GM23338 (cell line): ENCODE data around the gene ARID1B. TPM values are rescaled to one million over a fixed set of nuclear protein-coding genes. Genes with fewer than 3 reads are reported as not detected.

Source experiments
- ATAC-seq: fragments of 200-7000 bp; cut with Tn5 transposase; 3 replicates; pipeline ENCODE4 v1.9.1; 2020
- DNase-seq: peaks from one replicate; pipeline ENCODE4 v3.0.0-alpha.2; 2015; ENCODE audit warnings: low spot score
- H2AFZ ChIP-seq: fragments of 200-600 bp; sonication (generic); 2 replicates; pipeline ENCODE4 v1.8.0; 2016; ENCODE audit warnings: antibody characterized with exemption, mild to moderate bottlenecking, moderate library complexity
- H3F3A ChIP-seq: fragments of 200-600 bp; sonication (generic); replicated peaks from 2 replicates; pipeline ENCODE4 v1.8.0; 2017; ENCODE audit warnings: antibody characterized with exemption, mixed run types, low read depth
- H3K27ac ChIP-seq: fragments of 200-600 bp; sonication (generic); 2 replicates; pipeline ENCODE4 v1.6.1; 2016; ENCODE audit warnings: low read depth
- H3K27me3 ChIP-seq: fragments of 200-600 bp; sonication (generic); 2 replicates; pipeline ENCODE4 v1.8.0; 2016; ENCODE audit warnings: mild to moderate bottlenecking, mixed run types, moderate library complexity; ENCODE audit not compliant: insufficient read depth
- H3K36me3 ChIP-seq: fragments of 200-600 bp; sonication (generic); 2 replicates; pipeline ENCODE4 v1.8.0; 2016; ENCODE audit warnings: mild to moderate bottlenecking; ENCODE audit not compliant: insufficient read depth
- H3K4me1 ChIP-seq: fragments of 200-600 bp; sonication (generic); 2 replicates; pipeline ENCODE4 v1.8.0; 2016; ENCODE audit warnings: mild to moderate bottlenecking, moderate library complexity; ENCODE audit not compliant: insufficient read depth
- H3K4me2 ChIP-seq: fragments of 200-600 bp; sonication (generic); 2 replicates; pipeline ENCODE4 v1.7.1; 2017; ENCODE audit warnings: mixed run types
- H3K4me3 ChIP-seq: fragments of 200-600 bp; sonication (generic); 2 replicates; pipeline ENCODE4 v1.6.1; 2016; ENCODE audit warnings: mixed run types
- H3K79me2 ChIP-seq: fragments of 200-600 bp; sonication (generic); replicated peaks from 2 replicates; pipeline ENCODE4 v1.8.0; 2017; ENCODE audit warnings: mild to moderate bottlenecking; ENCODE audit not compliant: insufficient read depth
- H3K9me2 ChIP-seq: fragments of 200-600 bp; sonication (generic); 2 replicates; pipeline ENCODE4 v1.8.0; 2017; ENCODE audit not compliant: insufficient read depth
- H4K20me1 ChIP-seq: fragments of 200-600 bp; sonication (generic); replicated peaks from 2 replicates; pipeline ENCODE4 v1.8.0; 2017; ENCODE audit warnings: mild to moderate bottlenecking; ENCODE audit not compliant: insufficient read depth
- H3K27ac Mint-ChIP-seq: 2 replicates; pipeline ENCODE4 v1.8.0; 2020; ENCODE audit warnings: inconsistent platforms, mild to moderate bottlenecking, moderate library complexity, mixed read lengths
- H3K27me3 Mint-ChIP-seq: 3 replicates; pipeline ENCODE4 v1.8.0; 2022; ENCODE audit warnings: low read depth, mild to moderate bottlenecking, moderate library complexity, mixed read lengths, inconsistent platforms; ENCODE audit not compliant: insufficient read depth, poor library complexity
- H3K36me3 Mint-ChIP-seq: 3 replicates; pipeline ENCODE4 v1.8.0; 2021; ENCODE audit warnings: low read depth, mild to moderate bottlenecking, inconsistent platforms, moderate library complexity, mixed read lengths
- H3K4me1 Mint-ChIP-seq: 3 replicates; pipeline ENCODE4 v1.8.0; 2020; ENCODE audit warnings: mild to moderate bottlenecking, inconsistent platforms, mixed read lengths
- H3K4me3 Mint-ChIP-seq: 3 replicates; pipeline ENCODE4 v1.8.0; 2021; ENCODE audit warnings: moderate library complexity, mild to moderate bottlenecking, inconsistent platforms, mixed read lengths
- H3K9me3 Mint-ChIP-seq: 3 replicates; pipeline ENCODE4 v1.8.0; 2020; ENCODE audit warnings: moderate library complexity, mild to moderate bottlenecking, inconsistent platforms, mixed read lengths
- CREB1 ChIP-seq: fragments of 250-450 bp; sonication (Bioruptor Pico); IDR thresholded peaks from 2 replicates; pipeline ENCODE4 v1.5.0; 2020; ENCODE audit warnings: low read depth, mild to moderate bottlenecking, moderate library complexity
- CTCF ChIP-seq, 2 experiments: fragments of 200-600 bp in 1 of 2; sonication (generic) in 1 of 2; conservative IDR thresholded peaks; 2 replicates each; pipeline versions ENCODE4 v1.5.1 to v1.6.1; 2016 to 2017; ENCODE audit warnings: antibody characterized with exemption in 2 of 2, low read depth in 2 of 2, mild to moderate bottlenecking in 2 of 2, moderate library complexity in 1 of 2
- ETS1 ChIP-seq: IDR thresholded peaks from 2 replicates; pipeline ENCODE4 v1.6.1; 2016; ENCODE audit warnings: antibody characterized with exemption
- EZH2 ChIP-seq: fragments of 200-600 bp; sonication (generic); IDR thresholded peaks from one replicate; pipeline ENCODE4 v1.8.0; 2017; ENCODE audit warnings: antibody characterized with exemption, mild to moderate bottlenecking, low read depth; ENCODE audit not compliant: unreplicated experiment
- JUNB ChIP-seq: IDR thresholded peaks from one replicate; pipeline ENCODE4 v1.6.1; 2016; ENCODE audit warnings: antibody characterized with exemption; ENCODE audit not compliant: unreplicated experiment
- POLR2AphosphoS5 ChIP-seq: IDR thresholded peaks from 2 replicates; pipeline ENCODE4 v1.6.1; 2016; ENCODE audit warnings: antibody characterized with exemption, low read depth
- REST ChIP-seq: IDR thresholded peaks from one replicate; pipeline ENCODE4 v1.6.1; 2018; ENCODE audit warnings: antibody characterized with exemption; ENCODE audit not compliant: unreplicated experiment
- STAT1 ChIP-seq: IDR thresholded peaks from one replicate; pipeline ENCODE4 v1.6.1; 2016; ENCODE audit warnings: antibody characterized with exemption; ENCODE audit not compliant: unreplicated experiment
- ZNF331 ChIP-seq: fragments of 250-450 bp; sonication (Bioruptor Pico); IDR thresholded peaks from 2 replicates; pipeline ENCODE4 v1.5.0; 2020; ENCODE audit warnings: low read depth, mild to moderate bottlenecking, moderate library complexity
- ZNF462 ChIP-seq: fragments of 250-450 bp; sonication (Bioruptor Pico); IDR thresholded peaks from 2 replicates; pipeline ENCODE4 v1.5.0; 2020; ENCODE audit warnings: mild to moderate bottlenecking, moderate library complexity
- polyA plus RNA-seq: library from polyadenylated mRNA; unstranded; fragments of >200 nt; fragmentation: Nextera tagmentation; extraction: Ambion mirVana; gene quantifications from 2 replicates; pipeline ENCODE4 v1.2.1, GENCODE V29; 2016
- total RNA-seq: library from RNA; depleted of rRNA; stranded (reverse); fragments of >200 nt; shearing (Covaris generic); gene quantifications from 2 replicates; pipeline ENCODE4 v1.2.3, GENCODE V29; 2014

The ARID1B gene
- total and polyA plus RNA-seq, 2 experiments from 2014 or later, result 59.3 to 72.2 TPM

- no peak for DNase-seq
- no peaks in the 10 kb centered on the region for H3F3A ChIP-seq
- Mint-ChIP-seq H3K27me3 (peaks cover 6% of the 10 kb centered on the region), H3K36me3 (no peaks in the 10 kb centered on the region), H3K4me1 (peaks cover 74% of the 10 kb centered on the region), H3K9me3 (no peaks in the 10 kb centered on the region), H3K27ac (no peak overlapping the region), H3K4me3 (no peak overlapping the region)
- H3K4me2 ChIP-seq, result no peak overlapping the region
- H3K27me3 ChIP-seq, result no peaks in the 10 kb centered on the region
- no peaks in the 10 kb centered on the region for H3K36me3 ChIP-seq
- no peak overlapping the region for H2AFZ ChIP-seq
- ATAC-seq, result no peak
- H4K20me1 ChIP-seq, result no peaks in the 10 kb centered on the region
- TF ChIP-seq STAT1 (no peak), ETS1 (no peak), CREB1 (no peak), EZH2 (no peak)
- peaks cover 100% of the 10 kb centered on the region for H3K79me2 ChIP-seq
- H3K4me1 ChIP-seq, result peaks cover 63% of the 10 kb centered on the region
- H3K9me2 ChIP-seq, result no peaks in the 10 kb centered on the region
- H3K4me3 ChIP-seq, result no peak overlapping the region
- H3K27ac ChIP-seq, result no peak overlapping the region
Measured at GRCh38 chr6:156972145-156972544, 195.0 kb downstream of the ARID1B start.

GRCh38 chr6:156974830-156975261 lies 197.7 kb downstream of the ARID1B start:
- Histone ChIP-seq H3K4me2 (no peak overlapping the region), H3K27me3 (no peaks in the 10 kb centered on the region), H3K36me3 (no peaks in the 10 kb centered on the region), H3K27ac (no peak overlapping the region), H2AFZ (no peak overlapping the region), H3K9me2 (no peaks in the 10 kb centered on the region), H3F3A (no peaks in the 10 kb centered on the region), H3K4me3 (no peak overlapping the region), H3K4me1 (peaks cover 56% of the 10 kb centered on the region), H4K20me1 (no peaks in the 10 kb centered on the region), H3K79me2 (peaks cover 100% of the 10 kb centered on the region)
- no peaks in the 10 kb centered on the region for H3K9me3 Mint-ChIP-seq
- H3K27me3 Mint-ChIP-seq, result peaks cover 6% of the 10 kb centered on the region
- H3K4me1 Mint-ChIP-seq, result peaks cover 75% of the 10 kb centered on the region
- no peak for ATAC-seq
- H3K36me3 Mint-ChIP-seq, result no peaks in the 10 kb centered on the region
- peak overlapping the region; percentile 9; the same call in 1 of the 2 replicates for H3K27ac Mint-ChIP-seq
- no peak for DNase-seq
- H3K4me3 Mint-ChIP-seq, result no peak overlapping the region
- TF ChIP-seq CREB1, result no peak
- no peak for TF ChIP-seq CTCF (conservative IDR thresholded peaks at IDR 0.05; ENCODE audit: low read depth in 2 of 2)
- no peak for TF ChIP-seq ZNF462
- no peak for TF ChIP-seq POLR2AphosphoS5
- TF ChIP-seq REST, result no peak
- no peak for TF ChIP-seq ZNF331 (CRISPR knock-in tag)
- no peak for TF ChIP-seq STAT1
- no peak for TF ChIP-seq JUNB
